ENCODE measurements around the gene ITGB6. TPM values are rescaled to one million over a fixed set of nuclear protein-coding genes. Genes with fewer than 3 reads are reported as not detected.

ITGB6 gene
- total and polyA plus RNA-seq, 10 of the 15 experiments (the other 5 are each of a cell fraction or from before 2014, with no cell fraction given), result 0.04 TPM; not detected in 9

DNA sequence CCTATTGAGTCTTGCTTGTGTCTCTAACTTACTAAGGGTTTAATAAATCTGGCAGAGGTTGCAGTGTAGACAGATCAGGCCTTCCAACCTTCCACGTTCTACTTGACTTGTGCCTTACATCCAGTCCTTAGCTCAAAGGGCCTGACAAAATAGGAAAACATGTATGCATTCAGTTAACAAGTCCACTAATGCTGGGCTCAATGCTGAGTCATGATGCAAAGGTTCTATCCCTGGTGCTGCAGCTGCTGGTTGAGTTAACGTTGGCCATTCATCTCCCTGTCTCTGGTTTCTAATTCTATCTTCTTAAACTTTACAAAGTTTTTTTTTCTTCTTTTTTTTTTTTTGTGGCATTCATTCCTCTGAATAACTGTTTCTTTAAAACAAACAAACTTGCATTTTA lies 46.3 kb upstream of the ITGB6 start (continued):
- no peak for TF ChIP-seq RBBP5 (conservative IDR thresholded peaks at IDR 0.05)
- no peak for TF ChIP-seq GATAD2B (conservative IDR thresholded peaks at IDR 0.05; ENCODE audit: low read depth)

DNA sequence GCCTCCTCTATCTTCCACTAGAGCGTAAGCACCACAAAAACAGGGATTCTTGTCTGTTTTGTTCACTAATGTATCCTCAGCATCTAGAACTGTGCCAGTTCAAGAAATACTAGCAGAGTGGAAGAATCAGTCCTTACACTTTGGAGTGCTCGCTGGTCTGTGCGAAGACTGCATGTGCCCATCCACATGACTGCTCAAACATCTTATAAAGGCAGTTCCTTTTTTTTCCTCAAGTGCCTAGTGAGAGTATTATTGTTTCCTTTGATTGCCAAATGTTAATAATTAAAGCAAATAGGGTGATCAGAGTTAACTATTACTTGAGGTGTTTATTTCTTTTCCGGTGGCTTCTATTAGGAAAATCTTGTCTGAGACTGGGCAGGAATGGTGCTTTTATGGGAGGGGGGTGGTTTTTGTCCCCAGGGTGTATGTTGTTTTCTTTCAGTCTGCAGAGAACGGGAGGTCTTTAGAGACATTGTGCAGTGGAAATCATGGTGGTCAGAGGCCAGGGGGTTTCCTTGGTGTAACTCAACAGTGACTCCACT lies 45.6 kb upstream of the ITGB6 start:
- Histone ChIP-seq H3K36me3 (ENCODE audit: control insufficient read depth in 2 of 2, insufficient read depth in 2 of 2, low read length in 1 of 2) (no peaks in the 10 kb centered on the region), H3K9ac (ENCODE audit: control insufficient read depth, insufficient read depth, low read length) (no peak overlapping the region), H3K4me3 (no peak overlapping the region), H2AFZ (ENCODE audit: control insufficient read depth, low read depth, low read length) (no peak overlapping the region), H3K27ac (ENCODE audit: control insufficient read depth, insufficient read depth) (no peak overlapping the region), H3K4me1 (ENCODE audit: control insufficient read depth, insufficient read depth, low read length) (no peaks in the 10 kb centered on the region), H3K4me2 (ENCODE audit: control insufficient read depth, insufficient read depth) (no peak overlapping the region), H3K79me2 (ENCODE audit: control insufficient read depth, insufficient read depth, low read length) (no peaks in the 10 kb centered on the region), H4K20me1 (ENCODE audit: control insufficient read depth, insufficient read depth) (no peaks in the 10 kb centered on the region), H3K27me3 (replicated peaks in 1 of 2; ENCODE audit: control insufficient read depth in 2 of 2, insufficient read depth in 2 of 2, low read length in 1 of 2) (no peaks in the 10 kb centered on the region; a peak in 1 of 4 replicates), H3K9me3 (replicated peaks; ENCODE audit: control insufficient read depth, insufficient read depth, low read length) (no peaks in the 10 kb centered on the region)
- WGBS (ENCODE audit: insufficient coverage, insufficient replicate concordance, low lambda C conversion rate, missing lambda C conversion rate), result 26% methylated on average over 5 of the region's 5 CpGs
- ChIA-PET RAD21 (ENCODE audit: unreplicated experiment) (no interaction called here), SMC1A (ENCODE audit: uncharacterized antibody, unreplicated experiment) (interaction anchor here (0.6 kb wide), 1 partner anchor 144 kb away, joined by 3 read pairs; no protein-coding TSS in a partner anchor), POLR2A (no interaction called here), CTCF (interaction anchor here (0.8 kb wide), 1 partner anchor 24 kb away, joined by 3 read pairs; no protein-coding TSS in a partner anchor)
- in situ Hi-C loops (cut with MboI) (no loop called here), intact Hi-C loops (cut with micrococcal nuclease; ENCODE audit: unreplicated experiment) (no loop called here)
- DNase-seq (ENCODE audit: low read depth, low spot score), result no peak
- TF ChIP-seq SPI1 (IDR thresholded peaks at IDR 0.05; ENCODE audit: borderline replicate concordance, insufficient read depth, low read depth, low read length) (0 out of 2 replicates have a peak, but pooled peaks have one; percentile 8), MYC (IDR thresholded peaks at IDR 0.05; ENCODE audit: insufficient read depth, insufficient read length, insufficient replicate concordance, low read length, severe bottlenecking) (no peak)
- peak; percentile 31; the same call in 1 of the 3 replicates for ATAC-seq
- FAIRE-seq, result no peak
- BruUV-seq (replicated peaks), result no TSS peak

- H3K4me2 ChIP-seq (ENCODE audit: control insufficient read depth, insufficient read depth), result no peak overlapping the region
- CTCF ChIA-PET, result no interaction called here
- FAIRE-seq (no peak), ATAC-seq (no peak), DNase-seq (ENCODE audit: low read depth, low spot score) (no peak)
- no peak overlapping the region for H2AFZ ChIP-seq (ENCODE audit: control insufficient read depth, low read depth, low read length)
- no peaks in the 10 kb centered on the region for H3K79me2 ChIP-seq (ENCODE audit: control insufficient read depth, insufficient read depth, low read length)
- in situ Hi-C loops (cut with MboI) (no loop called here), intact Hi-C loops (cut with micrococcal nuclease; ENCODE audit: unreplicated experiment) (no loop called here)
- no peaks in the 10 kb centered on the region for H3K9me3 ChIP-seq (replicated peaks; ENCODE audit: control insufficient read depth, insufficient read depth, low read length)
- no peak overlapping the region for H3K27ac ChIP-seq (ENCODE audit: control insufficient read depth, insufficient read depth)
- BruUV-seq (replicated peaks), result no TSS peak
- no peak overlapping the region for H3K9ac ChIP-seq (ENCODE audit: control insufficient read depth, insufficient read depth, low read length)
- WGBS (ENCODE audit: insufficient coverage, insufficient replicate concordance, low lambda C conversion rate, missing lambda C conversion rate), result 11% methylated on average over 3 of the region's 3 CpGs
- SMC1A ChIA-PET (ENCODE audit: uncharacterized antibody, unreplicated experiment), result no interaction called here
- POLR2A ChIA-PET, result no interaction called here
- no peaks in the 10 kb centered on the region for H4K20me1 ChIP-seq (ENCODE audit: control insufficient read depth, insufficient read depth)
- no peak overlapping the region for H3K4me3 ChIP-seq
- H3K27me3 ChIP-seq (replicated peaks in 1 of 2; ENCODE audit: control insufficient read depth in 2 of 2, insufficient read depth in 2 of 2, low read length in 1 of 2), result peaks cover 0 to 2% of the 10 kb centered on the region in 2 experiments; a peak in 2 of 4 replicates
- no peaks in the 10 kb centered on the region for H3K4me1 ChIP-seq (ENCODE audit: control insufficient read depth, insufficient read depth, low read length)
- RAD21 ChIA-PET (ENCODE audit: unreplicated experiment), result no interaction called here
- no peaks in the 10 kb centered on the region for H3K36me3 ChIP-seq (ENCODE audit: control insufficient read depth in 2 of 2, insufficient read depth in 2 of 2, low read length in 1 of 2)
- TF ChIP-seq RB1 (IDR thresholded peaks at IDR 0.05; ENCODE audit: borderline replicate concordance) (no peak), RELA (IDR thresholded peaks at IDR 0.05; ENCODE audit: borderline replicate concordance, partially characterized antibody) (no peak), ZNF207 (IDR thresholded peaks at IDR 0.05; ENCODE audit: borderline replicate concordance) (no peak), MEF2A (IDR thresholded peaks at IDR 0.05; ENCODE audit: insufficient read depth, low read depth, low read length) (no peak), HDAC6 (IDR thresholded peaks at IDR 0.05; ENCODE audit: unreplicated experiment) (no peak), ELK1 (IDR thresholded peaks at IDR 0.05; ENCODE audit: low read depth, low read length) (no peak)
- TF ChIP-seq, protein P1, sequence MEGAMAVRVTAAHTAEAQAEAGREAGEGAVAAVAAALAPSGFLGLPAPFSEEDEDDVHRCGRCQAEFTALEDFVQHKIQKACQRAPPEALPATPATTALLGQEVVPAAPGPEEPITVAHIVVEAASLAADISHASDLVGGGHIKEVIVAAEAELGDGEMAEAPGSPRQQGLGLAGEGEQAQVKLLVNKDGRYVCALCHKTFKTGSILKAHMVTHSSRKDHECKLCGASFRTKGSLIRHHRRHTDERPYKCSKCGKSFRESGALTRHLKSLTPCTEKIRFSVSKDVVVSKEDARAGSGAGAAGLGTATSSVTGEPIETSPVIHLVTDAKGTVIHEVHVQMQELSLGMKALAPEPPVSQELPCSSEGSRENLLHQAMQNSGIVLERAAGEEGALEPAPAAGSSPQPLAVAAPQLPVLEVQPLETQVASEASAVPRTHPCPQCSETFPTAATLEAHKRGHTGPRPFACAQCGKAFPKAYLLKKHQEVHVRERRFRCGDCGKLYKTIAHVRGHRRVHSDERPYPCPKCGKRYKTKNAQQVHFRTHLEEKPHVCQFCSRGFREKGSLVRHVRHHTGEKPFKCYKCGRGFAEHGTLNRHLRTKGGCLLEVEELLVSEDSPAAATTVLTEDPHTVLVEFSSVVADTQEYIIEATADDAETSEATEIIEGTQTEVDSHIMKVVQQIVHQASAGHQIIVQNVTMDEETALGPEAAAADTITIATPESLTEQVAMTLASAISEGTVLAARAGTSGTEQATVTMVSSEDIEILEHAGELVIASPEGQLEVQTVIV (IDR thresholded peaks at IDR 0.05; ENCODE audit: borderline replicate concordance, partially characterized antibody), result no peak
Observed at GRCh38 chr2:160242893-160243564, 43.0 kb upstream of the ITGB6 start.

All from GM12878 (cell line).